HEK293 (cell line): Measurements from ENCODE around the gene SHISA9.

Experiments
- CTCF ChIA-PET: fragments of 350-600 bp; formaldehyde crosslinking; extraction: SDS; loops from one replicate; lab custom pipeline; 2021; ENCODE audit warnings: antibody characterized with exemption; lab: Yijun Ruan, JAX
- POLR2A ChIA-PET: fragments of 300-600 bp; formaldehyde crosslinking; extraction: SDS; loops from one replicate; lab custom pipeline; 2020; ENCODE audit warnings: antibody characterized with exemption, inconsistent platforms; lab: Yijun Ruan, JAX
- H3K27ac ChIP-seq: fragments of 200-500 bp; sonication (Bioruptor generic); 2 replicates; pipeline ENCODE4 v1.5.1; 2014; ENCODE audit warnings: low read depth, low read length, control low read depth, inconsistent platforms; ENCODE audit errors: extremely low read depth
- H3K36me3 ChIP-seq, 2 experiments: fragments of 200-500 bp in 1 of 2; sonication (Bioruptor generic) in 1 of 2; 1 replicate in 1 of 2; 2 replicates in 1 of 2; pipeline ENCODE4 v1.5.1; 2014 to 2017; ENCODE audit warnings: inconsistent platforms in 2 of 2, low read length in 2 of 2; ENCODE audit not compliant: control insufficient read depth in 2 of 2, insufficient read depth in 1 of 2
- H3K4me1 ChIP-seq: fragments of 200-500 bp; sonication (Bioruptor generic); 2 replicates; pipeline ENCODE4 v1.5.1; 2014; ENCODE audit warnings: mild to moderate bottlenecking, low read length, inconsistent platforms; ENCODE audit not compliant: control insufficient read depth, insufficient read depth
- H3K4me3 ChIP-seq: 2 replicates; pipeline ENCODE4 v1.5.1; 2011; ENCODE audit warnings: low read depth, mild to moderate bottlenecking, control low read depth, low read length, moderate library complexity
- H3K9me3 ChIP-seq: fragments of 200-500 bp; sonication (Bioruptor generic); 2 replicates; pipeline ENCODE4 v1.5.1; 2014; ENCODE audit warnings: low read depth, low read length, inconsistent platforms; ENCODE audit not compliant: control insufficient read depth, insufficient read depth
- FEZF1 ChIP-seq: fragments of 450-650 bp; formaldehyde crosslinking; IDR thresholded peaks from 2 replicates; pipeline ENCODE4 v1.5.1; 2016; ENCODE audit warnings: missing biosample characterization, missing genetic modification characterization
- GLI4 ChIP-seq: fragments of 450-650 bp; formaldehyde crosslinking; IDR thresholded peaks from 2 replicates; pipeline ENCODE4 v1.5.1; 2016; ENCODE audit warnings: missing biosample characterization, missing genetic modification characterization
- KLF7 ChIP-seq: fragments of 450-650 bp; formaldehyde crosslinking; IDR thresholded peaks from 2 replicates; pipeline ENCODE4 v1.5.1; 2016; ENCODE audit warnings: missing biosample characterization, missing genetic modification characterization, borderline replicate concordance
- WT1 ChIP-seq: fragments of 450-650 bp; formaldehyde crosslinking; IDR thresholded peaks from 2 replicates; pipeline ENCODE4 v1.5.1; 2016; ENCODE audit warnings: missing biosample characterization, missing genetic modification characterization
- ZBTB20 ChIP-seq: fragments of 450-650 bp; formaldehyde crosslinking; IDR thresholded peaks from 2 replicates; pipeline ENCODE4 v1.5.1; 2016; ENCODE audit warnings: missing biosample characterization, missing genetic modification characterization
- ZNF16 ChIP-seq: fragments of 450-650 bp; formaldehyde crosslinking; IDR thresholded peaks from 2 replicates; pipeline ENCODE4 v1.5.1; 2016; ENCODE audit warnings: low read depth, missing biosample characterization, missing genetic modification characterization
- ZNF175 ChIP-seq: fragments of 450-650 bp; formaldehyde crosslinking; IDR thresholded peaks from 2 replicates; pipeline ENCODE4 v1.5.1; 2016; ENCODE audit warnings: missing biosample characterization, missing genetic modification characterization
- ZNF23 ChIP-seq: fragments of 450-650 bp; formaldehyde crosslinking; IDR thresholded peaks from 2 replicates; pipeline ENCODE4 v1.5.1; 2016; ENCODE audit warnings: missing biosample characterization, missing genetic modification characterization, borderline replicate concordance
- ZNF311 ChIP-seq: fragments of 450-650 bp; formaldehyde crosslinking; IDR thresholded peaks from 2 replicates; pipeline ENCODE4 v1.5.1; 2017; ENCODE audit warnings: missing biosample characterization, missing genetic modification characterization, borderline replicate concordance
- ZNF335 ChIP-seq: fragments of 450-650 bp; formaldehyde crosslinking; conservative IDR thresholded peaks from 2 replicates; pipeline ENCODE4 v1.5.1; 2016; ENCODE audit warnings: missing biosample characterization, missing genetic modification characterization
- ZNF416 ChIP-seq: fragments of 450-650 bp; formaldehyde crosslinking; IDR thresholded peaks from 2 replicates; pipeline ENCODE4 v1.5.1; 2016; ENCODE audit warnings: missing biosample characterization, missing genetic modification characterization
- ZNF521 ChIP-seq: fragments of 450-650 bp; formaldehyde crosslinking; IDR thresholded peaks from 2 replicates; pipeline ENCODE4 v1.5.1; 2017; ENCODE audit warnings: missing biosample characterization, mild to moderate bottlenecking, missing genetic modification characterization
- ZNF530 ChIP-seq: fragments of 450-650 bp; formaldehyde crosslinking; IDR thresholded peaks from 2 replicates; pipeline ENCODE4 v1.5.1; 2016; ENCODE audit warnings: low read depth, missing biosample characterization, missing genetic modification characterization
- ZNF558 ChIP-seq: fragments of 450-650 bp; formaldehyde crosslinking; IDR thresholded peaks from 2 replicates; pipeline ENCODE4 v1.5.1; 2016; ENCODE audit warnings: missing biosample characterization, missing genetic modification characterization
- ZNF561 ChIP-seq: fragments of 450-650 bp; IDR thresholded peaks from 2 replicates; pipeline ENCODE4 v1.5.1; 2018; ENCODE audit warnings: missing biosample characterization, missing genetic modification characterization, borderline replicate concordance
- ZNF626 ChIP-seq: fragments of 450-650 bp; sonication (Bioruptor Pico); formaldehyde crosslinking; IDR thresholded peaks from 2 replicates; pipeline ENCODE4 v1.5.1; 2018; ENCODE audit warnings: missing biosample characterization, missing genetic modification characterization, inconsistent platforms
- ZNF629 ChIP-seq: fragments of 450-650 bp; formaldehyde crosslinking; IDR thresholded peaks from 2 replicates; pipeline ENCODE4 v1.5.1; 2017; ENCODE audit warnings: missing biosample characterization, missing genetic modification characterization
- ZNF654 ChIP-seq: fragments of 450-650 bp; formaldehyde crosslinking; IDR thresholded peaks from 2 replicates; pipeline ENCODE4 v1.5.1; 2016; ENCODE audit warnings: low read depth, missing biosample characterization, missing genetic modification characterization
- ZNF670 ChIP-seq: fragments of 450-650 bp; formaldehyde crosslinking; IDR thresholded peaks from 2 replicates; pipeline ENCODE4 v1.5.1; 2016; ENCODE audit warnings: missing biosample characterization, missing genetic modification characterization, low read depth
- ZNF707 ChIP-seq: fragments of 450-650 bp; formaldehyde crosslinking; IDR thresholded peaks from 2 replicates; pipeline ENCODE4 v1.5.1; 2016; ENCODE audit warnings: missing biosample characterization, missing genetic modification characterization
- ZNF768 ChIP-seq: fragments of 450-650 bp; formaldehyde crosslinking; IDR thresholded peaks from 2 replicates; pipeline ENCODE4 v1.5.1; 2018; ENCODE audit warnings: missing biosample characterization, mild to moderate bottlenecking, missing genetic modification characterization
- ZNF791 ChIP-seq: fragments of 450-650 bp; formaldehyde crosslinking; IDR thresholded peaks from 2 replicates; pipeline ENCODE4 v1.5.1; 2016; ENCODE audit warnings: missing biosample characterization, missing genetic modification characterization
- ZSCAN23 ChIP-seq: fragments of 450-650 bp; formaldehyde crosslinking; IDR thresholded peaks from 2 replicates; pipeline ENCODE4 v1.5.1; 2016; ENCODE audit warnings: missing biosample characterization, missing genetic modification characterization
- ZXDB ChIP-seq: fragments of 450-650 bp; formaldehyde crosslinking; IDR thresholded peaks from 2 replicates; pipeline ENCODE4 v1.5.1; 2016; ENCODE audit warnings: missing biosample characterization, missing genetic modification characterization
- TF ChIP-seq, protein P1 (sequence below): fragments of 450-650 bp; formaldehyde crosslinking; IDR thresholded peaks from 2 replicates; pipeline ENCODE4 v1.5.1; 2016; ENCODE audit warnings: missing biosample characterization, missing genetic modification characterization
- TF ChIP-seq, protein P2 (sequence below): fragments of 450-650 bp; formaldehyde crosslinking; IDR thresholded peaks from 2 replicates; pipeline ENCODE4 v1.5.1; 2017; ENCODE audit warnings: missing biosample characterization, missing genetic modification characterization
- TF ChIP-seq, protein P3 (sequence below): fragments of 450-650 bp; formaldehyde crosslinking; IDR thresholded peaks from 2 replicates; pipeline ENCODE4 v1.5.1; 2016; ENCODE audit warnings: missing biosample characterization, missing genetic modification characterization, low read depth

SHISA9 gene

DNA sequence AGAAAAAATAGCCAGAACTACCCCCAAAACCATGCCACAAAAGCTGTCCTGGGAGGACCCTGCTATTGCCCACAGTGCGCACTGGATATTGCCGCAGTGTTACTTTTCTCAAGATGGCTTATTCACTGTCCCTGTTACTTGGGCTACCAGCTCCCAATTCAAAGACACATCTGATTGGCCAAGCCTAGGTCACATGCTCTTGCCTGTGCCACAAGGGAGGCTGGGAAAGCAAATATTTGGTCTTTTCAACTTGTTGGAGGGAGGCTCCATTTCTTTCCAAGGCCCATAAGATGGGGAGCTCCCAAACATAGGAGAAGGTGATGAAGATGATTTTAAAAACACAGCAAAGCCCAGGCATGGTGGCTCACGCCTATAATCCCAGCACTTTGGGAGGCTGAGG, 257.0 kb downstream of the SHISA9 start (continued):
- TF ChIP-seq, protein P1, sequence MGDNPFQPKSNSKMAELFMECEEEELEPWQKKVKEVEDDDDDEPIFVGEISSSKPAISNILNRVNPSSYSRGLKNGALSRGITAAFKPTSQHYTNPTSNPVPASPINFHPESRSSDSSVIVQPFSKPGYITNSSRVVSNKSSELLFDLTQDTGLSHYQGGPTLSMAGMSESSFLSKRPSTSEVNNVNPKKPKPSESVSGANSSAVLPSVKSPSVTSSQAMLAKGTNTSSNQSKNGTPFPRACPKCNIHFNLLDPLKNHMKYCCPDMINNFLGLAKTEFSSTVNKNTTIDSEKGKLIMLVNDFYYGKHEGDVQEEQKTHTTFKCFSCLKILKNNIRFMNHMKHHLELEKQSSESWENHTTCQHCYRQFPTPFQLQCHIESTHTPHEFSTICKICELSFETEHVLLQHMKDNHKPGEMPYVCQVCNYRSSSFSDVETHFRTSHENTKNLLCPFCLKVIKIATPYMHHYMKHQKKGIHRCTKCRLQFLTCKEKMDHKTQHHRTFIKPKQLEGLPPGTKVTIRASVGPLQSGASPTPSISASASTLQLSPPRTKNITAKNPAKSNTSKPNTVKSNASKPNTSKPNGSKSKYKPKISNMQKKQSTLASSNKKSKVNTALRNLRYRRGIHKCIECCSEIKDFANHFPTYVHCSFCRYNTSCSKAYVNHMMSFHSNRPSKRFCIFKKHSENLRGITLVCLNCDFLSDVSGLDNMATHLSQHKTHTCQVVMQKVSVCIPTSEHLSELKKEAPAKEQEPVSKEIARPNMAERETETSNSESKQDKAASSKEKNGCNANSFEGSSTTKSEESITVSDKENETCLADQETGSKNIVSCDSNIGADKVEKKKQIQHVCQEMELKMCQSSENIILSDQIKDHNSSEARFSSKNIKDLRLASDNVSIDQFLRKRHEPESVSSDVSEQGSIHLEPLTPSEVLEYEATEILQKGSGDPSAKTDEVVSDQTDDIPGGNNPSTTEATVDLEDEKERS = no peak
- TF ChIP-seq ZNF521 (no peak), ZNF626 (tag by site-specific recombination) (no peak), FEZF1 (tag by site-specific recombination) (no peak)
- TF ChIP-seq, all 188 proteins: peak for 0

DNA sequence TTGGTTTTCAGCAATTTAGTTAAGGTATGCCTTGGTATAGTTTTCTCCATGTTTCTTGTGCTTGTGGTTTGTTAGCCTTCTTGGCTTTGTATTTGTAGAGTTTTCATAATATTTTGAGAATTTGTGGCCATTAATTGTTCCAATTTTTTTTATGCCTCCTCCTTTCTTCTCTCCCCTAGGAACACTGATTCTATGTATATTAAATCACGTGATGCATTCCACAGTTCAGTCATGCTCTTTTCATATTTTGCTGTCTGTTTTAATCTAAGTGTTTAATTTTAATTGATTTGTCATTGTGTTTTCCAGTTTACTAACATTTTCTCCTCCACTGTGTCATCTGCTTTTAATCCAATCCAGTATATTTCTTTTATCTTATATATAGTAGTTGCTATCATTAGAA, 263.6 kb downstream of the SHISA9 start:
- POLR2A ChIA-PET = no interaction called here
- H3K36me3 ChIP-seq = no peaks in the 10 kb centered on the region
- no peak overlapping the region for H3K27ac ChIP-seq
- H3K9me3 ChIP-seq = no peaks in the 10 kb centered on the region
- TF ChIP-seq KLF7 (tag by site-specific recombination) (no peak), ZNF561 (no peak), ZNF530 (no peak), ZSCAN23 (no peak), ZNF16 (tag by site-specific recombination) (no peak)
- TF ChIP-seq, protein P2, sequence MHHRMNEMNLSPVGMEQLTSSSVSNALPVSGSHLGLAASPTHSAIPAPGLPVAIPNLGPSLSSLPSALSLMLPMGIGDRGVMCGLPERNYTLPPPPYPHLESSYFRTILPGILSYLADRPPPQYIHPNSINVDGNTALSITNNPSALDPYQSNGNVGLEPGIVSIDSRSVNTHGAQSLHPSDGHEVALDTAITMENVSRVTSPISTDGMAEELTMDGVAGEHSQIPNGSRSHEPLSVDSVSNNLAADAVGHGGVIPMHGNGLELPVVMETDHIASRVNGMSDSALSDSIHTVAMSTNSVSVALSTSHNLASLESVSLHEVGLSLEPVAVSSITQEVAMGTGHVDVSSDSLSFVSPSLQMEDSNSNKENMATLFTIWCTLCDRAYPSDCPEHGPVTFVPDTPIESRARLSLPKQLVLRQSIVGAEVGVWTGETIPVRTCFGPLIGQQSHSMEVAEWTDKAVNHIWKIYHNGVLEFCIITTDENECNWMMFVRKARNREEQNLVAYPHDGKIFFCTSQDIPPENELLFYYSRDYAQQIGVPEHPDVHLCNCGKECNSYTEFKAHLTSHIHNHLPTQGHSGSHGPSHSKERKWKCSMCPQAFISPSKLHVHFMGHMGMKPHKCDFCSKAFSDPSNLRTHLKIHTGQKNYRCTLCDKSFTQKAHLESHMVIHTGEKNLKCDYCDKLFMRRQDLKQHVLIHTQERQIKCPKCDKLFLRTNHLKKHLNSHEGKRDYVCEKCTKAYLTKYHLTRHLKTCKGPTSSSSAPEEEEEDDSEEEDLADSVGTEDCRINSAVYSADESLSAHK (tag by site-specific recombination) = no peak
- CTCF ChIA-PET = no interaction called here
- no peak overlapping the region for H3K4me3 ChIP-seq
- H3K4me1 ChIP-seq = no peaks in the 10 kb centered on the region

DNA sequence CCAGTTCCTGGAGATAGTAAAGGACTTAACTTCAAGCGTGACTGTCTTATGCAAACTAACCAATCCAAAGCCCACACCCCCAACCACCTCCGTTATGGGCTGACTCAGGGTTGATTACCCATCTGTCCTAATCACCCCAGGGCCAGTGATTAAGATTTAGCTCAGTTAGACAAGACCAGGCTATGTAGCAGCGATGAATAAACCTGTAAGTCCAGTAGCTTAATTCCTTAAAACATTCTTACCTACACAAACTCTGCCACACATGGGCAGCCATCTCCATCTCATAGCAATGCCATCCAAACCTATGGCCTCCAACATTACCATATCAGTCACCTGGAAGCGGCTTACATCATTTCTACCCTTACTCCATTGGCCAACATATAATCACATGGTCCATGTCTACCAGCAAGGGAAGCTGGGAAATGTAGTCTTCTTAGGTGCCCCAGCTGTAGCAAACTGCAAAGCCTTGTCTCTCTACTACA, 266.7 kb downstream of the SHISA9 start:
- H3K4me3 ChIP-seq = no peak overlapping the region
- CTCF ChIA-PET = no interaction called here

More for the DNA sequence above, 266.7 kb downstream of the SHISA9 start:
- no peak overlapping the region for H3K27ac ChIP-seq
- H3K9me3 ChIP-seq = no peaks in the 10 kb centered on the region
- no peaks in the 10 kb centered on the region for H3K36me3 ChIP-seq
- H3K4me1 ChIP-seq = no peaks in the 10 kb centered on the region
- POLR2A ChIA-PET = no interaction called here
- TF ChIP-seq ZNF629 (tag by site-specific recombination) = no peak
- TF ChIP-seq GLI4 (tag by site-specific recombination) = no peak
- TF ChIP-seq ZNF311 (tag by site-specific recombination) = no peak
- TF ChIP-seq, protein P3, sequence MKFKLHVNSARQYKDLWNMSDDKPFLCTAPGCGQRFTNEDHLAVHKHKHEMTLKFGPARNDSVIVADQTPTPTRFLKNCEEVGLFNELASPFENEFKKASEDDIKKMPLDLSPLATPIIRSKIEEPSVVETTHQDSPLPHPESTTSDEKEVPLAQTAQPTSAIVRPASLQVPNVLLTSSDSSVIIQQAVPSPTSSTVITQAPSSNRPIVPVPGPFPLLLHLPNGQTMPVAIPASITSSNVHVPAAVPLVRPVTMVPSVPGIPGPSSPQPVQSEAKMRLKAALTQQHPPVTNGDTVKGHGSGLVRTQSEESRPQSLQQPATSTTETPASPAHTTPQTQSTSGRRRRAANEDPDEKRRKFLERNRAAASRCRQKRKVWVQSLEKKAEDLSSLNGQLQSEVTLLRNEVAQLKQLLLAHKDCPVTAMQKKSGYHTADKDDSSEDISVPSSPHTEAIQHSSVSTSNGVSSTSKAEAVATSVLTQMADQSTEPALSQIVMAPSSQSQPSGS (tag by site-specific recombination) = no peak
- TF ChIP-seq ZNF23 (tag by site-specific recombination) = no peak
- no peak for TF ChIP-seq ZNF558
- no peak for TF ChIP-seq ZNF654 (tag by site-specific recombination)
- TF ChIP-seq ZNF791 (tag by site-specific recombination) = no peak
- no peak for TF ChIP-seq ZNF175 (tag by site-specific recombination)
- no peak for TF ChIP-seq ZNF416
- no peak for TF ChIP-seq ZBTB20 (tag by site-specific recombination)
- no peak for TF ChIP-seq WT1 (tag by site-specific recombination)
- TF ChIP-seq ZNF707 (tag by site-specific recombination) = no peak
- TF ChIP-seq ZNF670 = no peak
- no peak for TF ChIP-seq ZXDB
- no peak for TF ChIP-seq ZNF335
- no peak for TF ChIP-seq ZNF768 (tag by site-specific recombination)
- TF ChIP-seq, all 188 proteins: peak for 0
